Activated naive CD4-positive, alpha-beta T cell treated with anti-CD3 and anti-CD28 coated beads, Interleukin-2, amount 10 ng/mL, durations not matched to agents 7 days and 5 days (primary cell): ENCODE measurements around the gene PDE1C.
A peak's percentile ranks its signal among the peaks of the same experiment; 100 is the strongest.

Experiments
- CTCF ChIA-PET: fragments of 350-600 bp; sonication (Branson Sonifier 250); formaldehyde crosslinking; loops from one replicate; lab custom pipeline; 2021; ENCODE audit warnings: antibody characterized with exemption; lab: Charles Lee
- DNase-seq: peaks from one replicate; pipeline ENCODE4 v3.0.0-alpha.2; 2020
- H3K27ac Mint-ChIP-seq: one replicate; pipeline ENCODE4 v1.8.0; 2021; ENCODE audit warnings: mild to moderate bottlenecking, moderate library complexity, mixed read lengths
- H3K27me3 Mint-ChIP-seq: one replicate; pipeline ENCODE4 v1.8.0; 2021; ENCODE audit warnings: mild to moderate bottlenecking, mixed read lengths
- H3K36me3 Mint-ChIP-seq: one replicate; pipeline ENCODE4 v1.8.0; 2021; ENCODE audit warnings: mixed read lengths
- H3K4me1 Mint-ChIP-seq: one replicate; pipeline ENCODE4 v1.8.0; 2021; ENCODE audit warnings: mixed read lengths
- H3K4me3 Mint-ChIP-seq: one replicate; pipeline ENCODE4 v1.8.0; 2021; ENCODE audit warnings: mild to moderate bottlenecking, moderate library complexity, mixed read lengths
- H3K9me3 Mint-ChIP-seq: one replicate; pipeline ENCODE4 v1.8.0; 2021; ENCODE audit warnings: mixed read lengths

PDE1C gene

GRCh38 chr7:31763548-31763947, 306.7 kb downstream of the PDE1C start:
- CTCF ChIA-PET = no interaction called here

GRCh38 chr7:31761646-31762045, 308.6 kb downstream of the PDE1C start:
- no peaks in the 10 kb centered on the region for H3K4me1 Mint-ChIP-seq
- no peaks in the 10 kb centered on the region for H3K36me3 Mint-ChIP-seq

More at GRCh38 chr7:31763548-31763947, 306.7 kb downstream of the PDE1C start:
- Mint-ChIP-seq H3K27me3 (no peaks in the 10 kb centered on the region), H3K4me3 (no peak overlapping the region), H3K4me1 (no peaks in the 10 kb centered on the region), H3K27ac (no peak overlapping the region), H3K36me3 (no peaks in the 10 kb centered on the region), H3K9me3 (no peaks in the 10 kb centered on the region)
- DNase-seq = no peak

GRCh38 chr7:31758755-31759154, 311.5 kb downstream of the PDE1C start:
- Mint-ChIP-seq H3K4me3 (no peak overlapping the region), H3K36me3 (no peaks in the 10 kb centered on the region), H3K9me3 (no peaks in the 10 kb centered on the region), H3K4me1 (no peaks in the 10 kb centered on the region), H3K27ac (no peak overlapping the region), H3K27me3 (no peaks in the 10 kb centered on the region)
- DNase-seq = no peak
- CTCF ChIA-PET = no interaction called here

More at GRCh38 chr7:31761646-31762045, 308.6 kb downstream of the PDE1C start:
- Mint-ChIP-seq H3K9me3 (no peaks in the 10 kb centered on the region), H3K27ac (no peak overlapping the region), H3K27me3 (no peaks in the 10 kb centered on the region), H3K4me3 (no peak overlapping the region)
- no peak for DNase-seq
- CTCF ChIA-PET = no interaction called here

- H3K27ac Mint-ChIP-seq = no peak overlapping the region
- no peaks in the 10 kb centered on the region for H3K36me3 Mint-ChIP-seq
- H3K27me3 Mint-ChIP-seq = no peaks in the 10 kb centered on the region
- DNase-seq = no peak
- no peaks in the 10 kb centered on the region for H3K9me3 Mint-ChIP-seq
- no peak overlapping the region for H3K4me3 Mint-ChIP-seq
- CTCF ChIA-PET = no interaction called here
- H3K4me1 Mint-ChIP-seq = no peaks in the 10 kb centered on the region
Measured at GRCh38 chr7:31751726-31752125, 318.5 kb downstream of the PDE1C start.

- H3K4me1 Mint-ChIP-seq = no peaks in the 10 kb centered on the region
- no peaks in the 10 kb centered on the region for H3K36me3 Mint-ChIP-seq
- no peaks in the 10 kb centered on the region for H3K9me3 Mint-ChIP-seq
- DNase-seq = no peak
- no peaks in the 10 kb centered on the region for H3K27me3 Mint-ChIP-seq
- no peak overlapping the region for H3K27ac Mint-ChIP-seq
- CTCF ChIA-PET = no interaction called here
- no peak overlapping the region for H3K4me3 Mint-ChIP-seq
Measured at GRCh38 chr7:31748084-31748483, 322.1 kb downstream of the PDE1C start.

- CTCF ChIA-PET = no interaction called here
Measured at GRCh38 chr7:31747553-31747952, 322.7 kb downstream of the PDE1C start.

GRCh38 chr7:31744294-31744874, 325.8 kb downstream of the PDE1C start:
- H3K27ac Mint-ChIP-seq = no peak overlapping the region
- no peaks in the 10 kb centered on the region for H3K36me3 Mint-ChIP-seq
- H3K4me3 Mint-ChIP-seq = no peak overlapping the region
- H3K4me1 Mint-ChIP-seq = no peaks in the 10 kb centered on the region
- CTCF ChIA-PET = interaction anchor here (1.1 kb wide), 1 partner anchor 735 kb away, joined by 5 read pairs; no protein-coding TSS in a partner anchor
- no peaks in the 10 kb centered on the region for H3K27me3 Mint-ChIP-seq
- H3K9me3 Mint-ChIP-seq = no peaks in the 10 kb centered on the region
- DNase-seq = peak; percentile 60

More at GRCh38 chr7:31747553-31747952, 322.7 kb downstream of the PDE1C start:
- no peak overlapping the region for H3K27ac Mint-ChIP-seq
- H3K36me3 Mint-ChIP-seq = no peaks in the 10 kb centered on the region
- H3K27me3 Mint-ChIP-seq = no peaks in the 10 kb centered on the region
- no peak overlapping the region for H3K4me3 Mint-ChIP-seq
- no peak for DNase-seq
- H3K4me1 Mint-ChIP-seq = no peaks in the 10 kb centered on the region
- no peaks in the 10 kb centered on the region for H3K9me3 Mint-ChIP-seq

- H3K4me1 Mint-ChIP-seq = no peaks in the 10 kb centered on the region
- no peak overlapping the region for H3K27ac Mint-ChIP-seq
- H3K9me3 Mint-ChIP-seq = no peaks in the 10 kb centered on the region
- no peaks in the 10 kb centered on the region for H3K27me3 Mint-ChIP-seq
- CTCF ChIA-PET = interaction anchor here (1.0 kb wide), 1 partner anchor 40 kb away, joined by 3 read pairs; no protein-coding TSS in a partner anchor
- H3K36me3 Mint-ChIP-seq = no peaks in the 10 kb centered on the region
- DNase-seq = no peak
- no peak overlapping the region for H3K4me3 Mint-ChIP-seq
Measured at GRCh38 chr7:31741852-31742251, 328.4 kb downstream of the PDE1C start.

GRCh38 chr7:31735991-31736982, 333.9 kb downstream of the PDE1C start:
- no peak overlapping the region for H3K4me3 Mint-ChIP-seq
- CTCF ChIA-PET = interaction anchor here (1.1 kb wide), 1 partner anchor 8 kb away, joined by 3 read pairs; no protein-coding TSS in a partner anchor

GRCh38 chr7:31734456-31734855, 335.8 kb downstream of the PDE1C start:
- peaks cover 2% of the 10 kb centered on the region for H3K9me3 Mint-ChIP-seq
- no peak for DNase-seq

More at GRCh38 chr7:31735991-31736982, 333.9 kb downstream of the PDE1C start:
- no peaks in the 10 kb centered on the region for H3K36me3 Mint-ChIP-seq
- no peaks in the 10 kb centered on the region for H3K9me3 Mint-ChIP-seq
- no peaks in the 10 kb centered on the region for H3K4me1 Mint-ChIP-seq
- no peak overlapping the region for H3K27ac Mint-ChIP-seq
- peak; percentile 33 for DNase-seq
- H3K27me3 Mint-ChIP-seq = no peaks in the 10 kb centered on the region

GRCh38 chr7:31729195-31729804, 340.9 kb downstream of the PDE1C start:
- H3K27ac Mint-ChIP-seq = no peak overlapping the region
- peaks cover 2% of the 10 kb centered on the region for H3K9me3 Mint-ChIP-seq
- no peak for DNase-seq
- no peaks in the 10 kb centered on the region for H3K27me3 Mint-ChIP-seq
- H3K4me3 Mint-ChIP-seq = no peak overlapping the region
- no peaks in the 10 kb centered on the region for H3K4me1 Mint-ChIP-seq
- CTCF ChIA-PET = interaction anchor here (0.9 kb wide), 1 partner anchor 10 kb away, joined by 4 read pairs; no protein-coding TSS in a partner anchor
- H3K36me3 Mint-ChIP-seq = no peaks in the 10 kb centered on the region

More at GRCh38 chr7:31734456-31734855, 335.8 kb downstream of the PDE1C start:
- Mint-ChIP-seq H3K4me3 (no peak overlapping the region), H3K27me3 (no peaks in the 10 kb centered on the region), H3K36me3 (no peaks in the 10 kb centered on the region), H3K4me1 (no peaks in the 10 kb centered on the region), H3K27ac (no peak overlapping the region)
- CTCF ChIA-PET = interaction anchor here (0.9 to 1.3 kb wide), 2 partner anchors 291 to 600 kb away, joined by 3 to 4 read pairs; no protein-coding TSS in a partner anchor

GRCh38 chr7:31724696-31725095, 345.5 kb downstream of the PDE1C start:
- Mint-ChIP-seq H3K27ac (no peak overlapping the region), H3K4me1 (no peaks in the 10 kb centered on the region), H3K36me3 (no peaks in the 10 kb centered on the region), H3K9me3 (no peaks in the 10 kb centered on the region), H3K27me3 (no peaks in the 10 kb centered on the region), H3K4me3 (no peak overlapping the region)
- no peak for DNase-seq
- CTCF ChIA-PET = no interaction called here

GRCh38 chr7:31720366-31720765, 349.8 kb downstream of the PDE1C start:
- DNase-seq = no peak
- no peak overlapping the region for H3K27ac Mint-ChIP-seq
- CTCF ChIA-PET = no interaction called here

GRCh38 chr7:31716355-31716754, 353.9 kb downstream of the PDE1C start:
- CTCF ChIA-PET = no interaction called here
- no peak for DNase-seq
- H3K27ac Mint-ChIP-seq = no peak overlapping the region
- H3K27me3 Mint-ChIP-seq = no peaks in the 10 kb centered on the region
- H3K4me1 Mint-ChIP-seq = no peaks in the 10 kb centered on the region
- no peak overlapping the region for H3K4me3 Mint-ChIP-seq
- H3K36me3 Mint-ChIP-seq = no peaks in the 10 kb centered on the region
- H3K9me3 Mint-ChIP-seq = no peaks in the 10 kb centered on the region

More at GRCh38 chr7:31720366-31720765, 349.8 kb downstream of the PDE1C start:
- Mint-ChIP-seq H3K9me3 (no peaks in the 10 kb centered on the region), H3K36me3 (no peaks in the 10 kb centered on the region), H3K4me3 (no peak overlapping the region), H3K4me1 (no peaks in the 10 kb centered on the region), H3K27me3 (no peaks in the 10 kb centered on the region)
